ENCODE data around the gene P2RX1. TPM values are rescaled to one million over a fixed set of nuclear protein-coding genes. Genes with fewer than 3 reads are reported as not detected.

P2RX1 gene
- total and polyA plus RNA-seq, 2 donors (not counting 1 experiment from before 2014, with no cell fraction given), result 25.7 to 84.7 TPM

DNA sequence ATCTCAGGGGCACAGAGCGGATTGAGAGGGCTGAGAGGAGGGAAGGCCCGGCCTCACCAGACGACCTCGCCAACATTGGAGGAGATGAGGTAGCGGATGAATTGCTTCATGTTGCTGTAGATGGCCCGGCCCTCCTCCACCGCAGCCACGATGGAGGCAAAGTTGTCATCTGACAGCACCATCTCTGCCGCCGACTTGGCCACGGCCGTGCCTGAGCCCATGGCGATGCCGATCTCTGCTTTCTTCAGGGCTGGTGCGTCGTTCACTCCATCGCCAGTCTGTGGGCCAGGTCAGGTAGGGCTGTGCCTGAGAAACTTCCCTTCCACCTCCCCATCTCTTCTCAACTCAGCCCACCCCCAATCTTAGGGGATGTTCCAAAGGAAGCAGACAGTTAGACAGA is 21.1 kb upstream of the P2RX1 start:
- H3K9ac ChIP-seq (ENCODE audit: low read length), result no peak overlapping the region
- peaks cover 84% of the 10 kb centered on the region for H4K20me1 ChIP-seq (ENCODE audit: control insufficient read depth, insufficient read depth, low read length, poor library complexity, severe bottlenecking)
- H3K9me3 ChIP-seq (ENCODE audit: control extremely low read depth in 1 of 3, control insufficient read depth in 2 of 3, insufficient read depth in 1 of 3, low read length in 2 of 3), result no peaks in the 10 kb centered on the region
- DNase-seq (no peak), ATAC-seq (ENCODE audit: low read depth) (no peak)
- peaks cover 42% of the 10 kb centered on the region for H3K79me2 ChIP-seq (ENCODE audit: control insufficient read depth, insufficient read depth, low read length)
- no peak overlapping the region for H3K4me2 ChIP-seq (replicated peaks; ENCODE audit: low read depth, low read length, poor library complexity, severe bottlenecking)
- H3K4me1 ChIP-seq (ENCODE audit: control insufficient read depth in 2 of 2, insufficient read depth in 2 of 2, low read length in 2 of 2), result no peaks in the 10 kb centered on the region
- TF ChIP-seq, protein P1, sequence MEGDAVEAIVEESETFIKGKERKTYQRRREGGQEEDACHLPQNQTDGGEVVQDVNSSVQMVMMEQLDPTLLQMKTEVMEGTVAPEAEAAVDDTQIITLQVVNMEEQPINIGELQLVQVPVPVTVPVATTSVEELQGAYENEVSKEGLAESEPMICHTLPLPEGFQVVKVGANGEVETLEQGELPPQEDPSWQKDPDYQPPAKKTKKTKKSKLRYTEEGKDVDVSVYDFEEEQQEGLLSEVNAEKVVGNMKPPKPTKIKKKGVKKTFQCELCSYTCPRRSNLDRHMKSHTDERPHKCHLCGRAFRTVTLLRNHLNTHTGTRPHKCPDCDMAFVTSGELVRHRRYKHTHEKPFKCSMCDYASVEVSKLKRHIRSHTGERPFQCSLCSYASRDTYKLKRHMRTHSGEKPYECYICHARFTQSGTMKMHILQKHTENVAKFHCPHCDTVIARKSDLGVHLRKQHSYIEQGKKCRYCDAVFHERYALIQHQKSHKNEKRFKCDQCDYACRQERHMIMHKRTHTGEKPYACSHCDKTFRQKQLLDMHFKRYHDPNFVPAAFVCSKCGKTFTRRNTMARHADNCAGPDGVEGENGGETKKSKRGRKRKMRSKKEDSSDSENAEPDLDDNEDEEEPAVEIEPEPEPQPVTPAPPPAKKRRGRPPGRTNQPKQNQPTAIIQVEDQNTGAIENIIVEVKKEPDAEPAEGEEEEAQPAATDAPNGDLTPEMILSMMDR (IDR thresholded peaks at IDR 0.05), result no peak
- TF ChIP-seq EZH2 (IDR thresholded peaks at IDR 0.05; ENCODE audit: borderline replicate concordance, insufficient read depth, low read depth, low read length, poor library complexity, severe bottlenecking), result no peak
- H3K27ac ChIP-seq (ENCODE audit: low read length in 2 of 2), result no peak overlapping the region
- POLR2A ChIA-PET, result no interaction called here
- no peaks in the 10 kb centered on the region for H3K27me3 Mint-ChIP-seq
- no peak overlapping the region for H3K4me3 Mint-ChIP-seq
- H2AFZ ChIP-seq (ENCODE audit: insufficient read depth, low read depth, low read length, poor library complexity, severe bottlenecking), result no peak overlapping the region
- 92% methylated on average over 17 of the region's 17 CpGs for WGBS (ENCODE audit: insufficient coverage)
- no peaks in the 10 kb centered on the region for H3K9me3 Mint-ChIP-seq (ENCODE audit: insufficient read depth)
- H3K4me3 ChIP-seq (ENCODE audit: control extremely low read depth in 1 of 5, extremely low read depth in 1 of 5, insufficient read depth in 1 of 5, low read depth in 2 of 5, low read length in 4 of 5), result no peak overlapping the region
- H3K27ac Mint-ChIP-seq, result peak overlapping the region; percentile 51
- H3K27me3 ChIP-seq (replicated peaks in 1 of 4; ENCODE audit: control extremely low read depth in 1 of 4, control insufficient read depth in 3 of 4, insufficient read depth in 4 of 4, low read length in 3 of 4), result no peaks in the 10 kb centered on the region
- CTCF ChIA-PET, result no interaction called here
- H3K36me3 ChIP-seq (replicated peaks in 1 of 2; ENCODE audit: control extremely low read depth in 1 of 2, control insufficient read depth in 1 of 2, extremely low read depth in 1 of 2, insufficient read depth in 2 of 2, low read length in 1 of 2), result peaks cover 26 to 89% of the 10 kb centered on the region in 2 experiments
- H3K4me1 Mint-ChIP-seq, result no peaks in the 10 kb centered on the region
- intact Hi-C loops (cut with micrococcal nuclease), result no loop called here

DNA sequence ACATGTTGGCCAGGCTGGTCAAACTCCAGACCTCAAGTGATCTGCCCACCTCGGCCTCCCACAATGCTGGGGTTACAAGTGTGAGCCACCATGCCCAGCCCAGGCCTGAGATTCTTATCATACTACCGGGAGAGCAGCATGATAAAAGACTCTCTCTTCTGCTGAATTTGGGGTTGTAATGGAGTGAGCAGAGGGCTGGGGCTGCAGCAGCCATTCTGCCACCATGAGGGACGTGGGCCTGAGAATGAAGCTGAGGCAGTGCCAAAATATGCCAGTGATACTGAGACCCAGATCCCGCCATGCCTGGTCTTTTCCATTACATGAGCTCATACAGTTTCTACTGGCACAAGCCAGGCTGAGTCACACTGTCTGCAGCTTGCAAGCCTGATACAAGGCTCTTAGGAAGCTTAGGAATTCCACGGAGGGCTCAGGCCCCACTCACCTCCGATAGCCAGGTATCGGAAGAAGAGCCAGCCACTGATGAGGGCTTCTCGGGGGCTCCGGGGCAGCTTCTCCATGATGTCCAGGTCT is 19.6 kb upstream of the P2RX1 start:
- Histone ChIP-seq H3K4me1 (ENCODE audit: control insufficient read depth in 2 of 2, insufficient read depth in 2 of 2, low read length in 2 of 2) (no peaks in the 10 kb centered on the region), H3K27ac (ENCODE audit: low read length in 2 of 2) (no peak overlapping the region), H3K79me2 (ENCODE audit: control insufficient read depth, insufficient read depth, low read length) (peaks cover 30% of the 10 kb centered on the region), H2AFZ (ENCODE audit: insufficient read depth, low read depth, low read length, poor library complexity, severe bottlenecking) (no peak overlapping the region), H3K9me3 (ENCODE audit: control extremely low read depth in 1 of 3, control insufficient read depth in 2 of 3, insufficient read depth in 1 of 3, low read length in 2 of 3) (no peaks in the 10 kb centered on the region), H3K36me3 (replicated peaks in 1 of 2; ENCODE audit: control extremely low read depth in 1 of 2, control insufficient read depth in 1 of 2, extremely low read depth in 1 of 2, insufficient read depth in 2 of 2, low read length in 1 of 2) (peaks cover 26 to 87% of the 10 kb centered on the region in 2 experiments), H3K9ac (ENCODE audit: low read length) (no peak overlapping the region), H3K27me3 (replicated peaks in 1 of 4; ENCODE audit: control extremely low read depth in 1 of 4, control insufficient read depth in 3 of 4, insufficient read depth in 4 of 4, low read length in 3 of 4) (no peaks in the 10 kb centered on the region), H3K4me2 (replicated peaks; ENCODE audit: low read depth, low read length, poor library complexity, severe bottlenecking) (no peak overlapping the region), H4K20me1 (ENCODE audit: control insufficient read depth, insufficient read depth, low read length, poor library complexity, severe bottlenecking) (peaks cover 74% of the 10 kb centered on the region), H3K4me3 (ENCODE audit: control extremely low read depth in 1 of 5, extremely low read depth in 1 of 5, insufficient read depth in 1 of 5, low read depth in 2 of 5, low read length in 4 of 5) (no peak overlapping the region)
- no peak for TF ChIP-seq EZH2 (IDR thresholded peaks at IDR 0.05; ENCODE audit: borderline replicate concordance, insufficient read depth, low read depth, low read length, poor library complexity, severe bottlenecking)
- TF ChIP-seq, protein P1 (IDR thresholded peaks at IDR 0.05), result no peak
- no peak for DNase-seq
- Mint-ChIP-seq H3K27ac (peak overlapping the region; percentile 32), H3K4me1 (no peaks in the 10 kb centered on the region), H3K4me3 (no peak overlapping the region), H3K27me3 (no peaks in the 10 kb centered on the region), H3K9me3 (ENCODE audit: insufficient read depth) (no peaks in the 10 kb centered on the region)
- ChIA-PET CTCF (interaction anchor here (0.7 to 4.4 kb wide), 8 partner anchors 15 to 138 kb away, joined by 3 to 29 read pairs (median 5); no protein-coding TSS in a partner anchor), POLR2A (interaction anchor here (1.3 to 3.1 kb wide), 2 partner anchors 21 to 26 kb away, joined by 6 to 10 read pairs; partner anchors contain the start of gene P2RX1)
- ATAC-seq (ENCODE audit: low read depth), result no peak
- 95% methylated on average over 9 of the region's 9 CpGs for WGBS (ENCODE audit: insufficient coverage)
- intact Hi-C loops (cut with micrococcal nuclease), result loop anchor here (1.0 kb wide), 1 partner anchor 68 kb away; no protein-coding TSS in a partner anchor
